Neural cell (in vitro differentiated cells): Measurements from ENCODE around the gene ZBTB37. TPM values are rescaled to one million over a fixed set of nuclear protein-coding genes. Genes with fewer than 3 reads are reported as not detected.

ENCODE experiments used
- H2AFZ ChIP-seq: fragments of 200-600, 300-800 bp; sonication (generic), shearing (Covaris generic); 2 replicates; pipeline ENCODE4 v1.6.0; 2014; ENCODE audit warnings: low read depth, mild to moderate bottlenecking, antibody characterized with exemption, low read length, moderate library complexity
- H3F3A ChIP-seq: fragments of 200-600 bp; shearing (Covaris generic); 2 replicates; pipeline ENCODE4 v1.6.1; 2016; ENCODE audit warnings: mild to moderate bottlenecking, moderate library complexity, mixed read lengths, antibody characterized with exemption, low read length; ENCODE audit not compliant: insufficient read depth, poor library complexity, severe bottlenecking
- H3K27ac ChIP-seq: fragments of 200-600, 300-800 bp; sonication (generic), shearing (Covaris generic); 2 replicates; pipeline ENCODE4 v1.5.1; 2014; ENCODE audit warnings: mild to moderate bottlenecking, low read length, moderate library complexity
- H3K27me3 ChIP-seq: fragments of 300-800, 200-600 bp; sonication (generic), shearing (Covaris generic); 2 replicates; pipeline ENCODE4 v1.6.0; 2014; ENCODE audit warnings: mild to moderate bottlenecking, low read depth, low read length, moderate library complexity; ENCODE audit not compliant: insufficient read depth
- H3K36me3 ChIP-seq: fragments of 300-800, 200-600 bp; sonication (generic), shearing (Covaris generic); 2 replicates; pipeline ENCODE4 v1.5.1; 2014; ENCODE audit warnings: mild to moderate bottlenecking, antibody characterized with exemption, low read length, moderate library complexity; ENCODE audit not compliant: insufficient read depth
- H3K4me2 ChIP-seq: fragments of 300-800, 200-600 bp; sonication (generic), shearing (Covaris generic); 2 replicates; pipeline ENCODE4 v1.6.0; 2014; ENCODE audit warnings: mild to moderate bottlenecking, low read length
- H3K4me3 ChIP-seq: fragments of 300-800, 200-600 bp; sonication (generic), shearing (Covaris generic); 2 replicates; pipeline ENCODE4 v1.5.1; 2014; ENCODE audit warnings: mild to moderate bottlenecking, low read length, moderate library complexity
- H3K79me2 ChIP-seq: fragments of 200-600 bp; shearing (Covaris generic); replicated peaks from 2 replicates; pipeline ENCODE4 v1.6.0; 2014; ENCODE audit warnings: mild to moderate bottlenecking, low read length, moderate library complexity; ENCODE audit not compliant: insufficient read depth
- H3K9ac ChIP-seq: fragments of 300-800, 200-600 bp; sonication (generic), shearing (Covaris generic); 2 replicates; pipeline ENCODE4 v1.6.1; 2016; ENCODE audit warnings: mild to moderate bottlenecking, low read length, mixed read lengths
- H3K9me2 ChIP-seq: fragments of 200-600 bp; shearing (Covaris generic); 2 replicates; pipeline ENCODE4 v1.6.1; 2016; ENCODE audit warnings: mild to moderate bottlenecking, low read length, mixed read lengths; ENCODE audit not compliant: insufficient read depth
- H3K9me3 ChIP-seq: fragments of 200-600, 300-800 bp; sonication (generic), shearing (Covaris generic); 2 replicates; pipeline ENCODE4 v1.6.1; 2016; ENCODE audit warnings: mild to moderate bottlenecking, mixed run types, low read length, moderate library complexity, mixed read lengths
- H4K20me1 ChIP-seq: fragments of 200-600 bp; shearing (Covaris generic); 2 replicates; pipeline ENCODE4 v1.6.1; 2016; ENCODE audit warnings: mild to moderate bottlenecking, mixed run types; ENCODE audit not compliant: insufficient read depth
- RAD21 ChIP-seq: fragments of 450-650 bp; conservative IDR thresholded peaks from 2 replicates; pipeline ENCODE4 v1.6.1; 2014; ENCODE audit warnings: antibody characterized with exemption, mild to moderate bottlenecking, moderate library complexity
- TAF1 ChIP-seq: IDR thresholded peaks from 2 replicates; pipeline ENCODE4 v1.6.1; 2012; ENCODE audit warnings: low read depth
- polyA plus RNA-seq: library from polyadenylated mRNA; depleted of rRNA; stranded (reverse); fragments of >200 nt; gene quantifications from 2 replicates; pipeline ENCODE4 v1.2.3, GENCODE V29; 2014
- TF ChIP-seq, protein P1 (sequence below): fragments of 450-650 bp; IDR thresholded peaks from 2 replicates; pipeline ENCODE4 v1.5.1; 2014; ENCODE audit warnings: antibody characterized with exemption, mild to moderate bottlenecking, moderate library complexity; ENCODE audit not compliant: poor library complexity, severe bottlenecking

ZBTB37 gene
- polyA plus RNA-seq, 1 donor from 2014 or later, result 14.6 TPM

DNA sequence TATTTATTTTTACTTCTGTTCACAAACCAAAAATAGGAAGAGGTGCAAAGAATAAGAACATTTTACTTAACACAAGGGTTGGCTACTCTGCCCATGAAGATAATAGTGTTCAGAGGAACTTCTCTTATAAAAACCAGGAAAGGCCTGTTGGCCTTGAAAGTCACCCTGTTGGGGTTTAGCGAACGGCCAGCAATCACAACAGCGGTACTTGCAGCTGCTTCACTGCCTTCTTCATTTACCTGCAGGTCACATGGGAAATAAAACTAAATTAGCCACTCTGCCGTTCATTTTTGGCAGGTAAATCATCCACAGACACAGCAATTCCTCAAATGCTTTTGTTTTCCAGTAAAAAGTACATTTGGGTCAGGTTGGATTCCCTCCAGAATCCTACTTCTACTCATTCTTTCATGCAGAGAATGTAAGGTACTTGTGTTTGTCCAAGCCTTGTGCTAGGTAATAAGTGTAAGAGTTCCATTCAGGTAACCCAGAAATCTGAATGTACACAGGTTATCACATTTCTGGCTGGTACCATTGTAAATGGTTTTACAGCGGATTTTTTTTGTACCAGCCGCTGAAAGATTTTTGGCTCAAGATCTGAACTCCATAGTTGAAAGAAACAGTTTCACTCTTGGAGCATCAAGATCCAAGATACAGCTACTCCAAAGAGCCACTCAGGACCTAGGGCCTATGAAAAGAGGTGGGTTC is 35.8 kb downstream of the ZBTB37 start:
- H3K9ac ChIP-seq, result no peak overlapping the region
- no peak overlapping the region for H3K4me2 ChIP-seq
- no peak overlapping the region for H2AFZ ChIP-seq
- no peaks in the 10 kb centered on the region for H3F3A ChIP-seq
- TF ChIP-seq TAF1, result no peak
- TF ChIP-seq, protein P1, sequence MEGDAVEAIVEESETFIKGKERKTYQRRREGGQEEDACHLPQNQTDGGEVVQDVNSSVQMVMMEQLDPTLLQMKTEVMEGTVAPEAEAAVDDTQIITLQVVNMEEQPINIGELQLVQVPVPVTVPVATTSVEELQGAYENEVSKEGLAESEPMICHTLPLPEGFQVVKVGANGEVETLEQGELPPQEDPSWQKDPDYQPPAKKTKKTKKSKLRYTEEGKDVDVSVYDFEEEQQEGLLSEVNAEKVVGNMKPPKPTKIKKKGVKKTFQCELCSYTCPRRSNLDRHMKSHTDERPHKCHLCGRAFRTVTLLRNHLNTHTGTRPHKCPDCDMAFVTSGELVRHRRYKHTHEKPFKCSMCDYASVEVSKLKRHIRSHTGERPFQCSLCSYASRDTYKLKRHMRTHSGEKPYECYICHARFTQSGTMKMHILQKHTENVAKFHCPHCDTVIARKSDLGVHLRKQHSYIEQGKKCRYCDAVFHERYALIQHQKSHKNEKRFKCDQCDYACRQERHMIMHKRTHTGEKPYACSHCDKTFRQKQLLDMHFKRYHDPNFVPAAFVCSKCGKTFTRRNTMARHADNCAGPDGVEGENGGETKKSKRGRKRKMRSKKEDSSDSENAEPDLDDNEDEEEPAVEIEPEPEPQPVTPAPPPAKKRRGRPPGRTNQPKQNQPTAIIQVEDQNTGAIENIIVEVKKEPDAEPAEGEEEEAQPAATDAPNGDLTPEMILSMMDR, result no peak
- no peaks in the 10 kb centered on the region for H3K36me3 ChIP-seq
- H3K4me3 ChIP-seq, result no peak overlapping the region
- no peaks in the 10 kb centered on the region for H4K20me1 ChIP-seq
- H3K79me2 ChIP-seq, result no peaks in the 10 kb centered on the region
- H3K27ac ChIP-seq, result no peak overlapping the region
- no peaks in the 10 kb centered on the region for H3K9me3 ChIP-seq
- H3K9me2 ChIP-seq, result no peaks in the 10 kb centered on the region
- no peaks in the 10 kb centered on the region for H3K27me3 ChIP-seq

DNA sequence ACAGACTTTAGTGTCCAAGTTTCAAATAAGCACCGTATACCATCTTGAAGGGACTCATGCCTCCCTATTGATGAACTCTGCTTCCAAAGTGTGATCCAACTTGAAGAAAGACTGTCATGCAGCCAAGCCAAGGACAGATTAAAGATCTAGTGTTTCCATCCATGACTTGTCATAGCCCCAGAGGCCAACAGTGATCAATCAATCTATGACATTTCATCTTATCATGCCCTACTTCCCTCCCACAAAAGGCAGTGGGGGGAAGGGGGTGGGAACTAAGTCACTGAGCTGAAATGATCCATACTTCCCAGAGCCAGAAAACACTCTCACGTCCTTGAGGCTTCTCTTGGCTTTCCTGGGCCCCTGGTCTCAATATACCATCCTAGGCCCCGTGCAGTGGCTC is 44.9 kb downstream of the ZBTB37 start:
- H3K9me2 ChIP-seq, result no peaks in the 10 kb centered on the region
- H3F3A ChIP-seq, result no peaks in the 10 kb centered on the region
- TF ChIP-seq TAF1, result no peak
- H2AFZ ChIP-seq, result no peak overlapping the region
- no peak overlapping the region for H3K27ac ChIP-seq
- H3K4me3 ChIP-seq, result no peak overlapping the region
- no peaks in the 10 kb centered on the region for H3K36me3 ChIP-seq
- H4K20me1 ChIP-seq, result no peaks in the 10 kb centered on the region
- no peak overlapping the region for H3K4me2 ChIP-seq
- no peaks in the 10 kb centered on the region for H3K79me2 ChIP-seq
- H3K9me3 ChIP-seq, result no peaks in the 10 kb centered on the region
- no peak overlapping the region for H3K9ac ChIP-seq
- H3K27me3 ChIP-seq, result no peaks in the 10 kb centered on the region

DNA sequence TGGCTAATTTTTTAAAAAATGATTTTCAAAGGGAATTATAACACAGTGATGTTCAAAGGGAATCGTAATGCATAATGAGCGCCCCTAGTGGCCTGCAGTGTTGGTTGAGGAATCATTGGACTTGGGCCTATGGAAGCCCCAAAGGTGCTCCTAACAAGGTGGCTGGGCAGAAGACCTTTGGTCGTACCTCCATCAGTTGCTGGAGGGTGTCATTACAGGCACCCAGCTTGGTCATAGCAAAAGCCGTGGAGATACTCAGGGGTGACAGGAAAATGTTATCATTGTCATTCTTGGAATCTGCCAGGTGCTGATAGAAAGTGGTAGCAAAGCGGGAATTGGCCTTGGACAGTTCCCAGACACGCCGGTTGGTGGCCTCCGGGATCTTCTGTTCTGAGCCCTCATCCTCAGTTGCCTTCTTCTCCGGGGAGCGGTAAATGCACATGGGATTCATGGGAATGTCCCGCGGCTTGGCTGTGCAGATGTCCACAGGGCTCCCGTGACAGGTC is 46.2 kb downstream of the ZBTB37 start:
- no peak for TF ChIP-seq RAD21
- H3K9ac ChIP-seq, result no peak overlapping the region
- no peaks in the 10 kb centered on the region for H3K9me3 ChIP-seq
- no peak overlapping the region for H3K27ac ChIP-seq
- no peaks in the 10 kb centered on the region for H3F3A ChIP-seq
- no peaks in the 10 kb centered on the region for H3K9me2 ChIP-seq
- H2AFZ ChIP-seq, result no peak overlapping the region
- no peaks in the 10 kb centered on the region for H3K36me3 ChIP-seq
- H3K4me3 ChIP-seq, result no peak overlapping the region
- H3K27me3 ChIP-seq, result no peaks in the 10 kb centered on the region
- no peak overlapping the region for H3K4me2 ChIP-seq
- H4K20me1 ChIP-seq, result no peaks in the 10 kb centered on the region
- H3K79me2 ChIP-seq, result no peaks in the 10 kb centered on the region

DNA sequence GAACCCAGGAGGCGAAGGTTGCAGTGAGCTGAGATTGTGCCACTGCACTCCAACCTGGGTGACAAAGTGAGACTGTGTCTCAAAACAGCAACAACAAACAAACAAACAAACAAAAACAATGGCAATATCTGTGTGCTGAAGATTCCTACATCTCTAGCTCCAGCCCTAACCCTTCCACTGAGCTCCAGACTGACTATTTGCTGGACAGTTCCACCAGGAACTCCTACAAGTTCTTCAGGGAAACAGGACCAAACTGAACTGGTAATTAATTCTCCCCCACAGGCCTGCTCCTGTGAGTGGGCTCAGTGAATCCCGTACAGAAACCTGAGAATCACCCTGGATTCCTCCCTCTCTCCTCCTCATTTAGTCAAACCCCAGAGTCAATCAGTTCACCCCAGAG is 47.4 kb downstream of the ZBTB37 start:
- Histone ChIP-seq H3K27ac (no peak overlapping the region), H3F3A (no peaks in the 10 kb centered on the region), H3K9me3 (no peaks in the 10 kb centered on the region), H3K9ac (no peak overlapping the region), H4K20me1 (no peaks in the 10 kb centered on the region), H3K9me2 (no peaks in the 10 kb centered on the region), H2AFZ (no peak overlapping the region), H3K4me2 (no peak overlapping the region), H3K27me3 (no peaks in the 10 kb centered on the region), H3K79me2 (no peaks in the 10 kb centered on the region), H3K36me3 (no peaks in the 10 kb centered on the region), H3K4me3 (no peak overlapping the region)
- TF ChIP-seq TAF1, result no peak
